GM19397 (cell line): ENCODE data around the gene TRAF1.

Experiments used
- ATAC-seq: cut with Tn5 transposase; IDR thresholded peaks from one replicate; pipeline ENCODE4 v1.9.1; 2021; ENCODE audit warnings: mild to moderate bottlenecking, moderate library complexity; ENCODE audit not compliant: unreplicated experiment

The TRAF1 gene

DNA sequence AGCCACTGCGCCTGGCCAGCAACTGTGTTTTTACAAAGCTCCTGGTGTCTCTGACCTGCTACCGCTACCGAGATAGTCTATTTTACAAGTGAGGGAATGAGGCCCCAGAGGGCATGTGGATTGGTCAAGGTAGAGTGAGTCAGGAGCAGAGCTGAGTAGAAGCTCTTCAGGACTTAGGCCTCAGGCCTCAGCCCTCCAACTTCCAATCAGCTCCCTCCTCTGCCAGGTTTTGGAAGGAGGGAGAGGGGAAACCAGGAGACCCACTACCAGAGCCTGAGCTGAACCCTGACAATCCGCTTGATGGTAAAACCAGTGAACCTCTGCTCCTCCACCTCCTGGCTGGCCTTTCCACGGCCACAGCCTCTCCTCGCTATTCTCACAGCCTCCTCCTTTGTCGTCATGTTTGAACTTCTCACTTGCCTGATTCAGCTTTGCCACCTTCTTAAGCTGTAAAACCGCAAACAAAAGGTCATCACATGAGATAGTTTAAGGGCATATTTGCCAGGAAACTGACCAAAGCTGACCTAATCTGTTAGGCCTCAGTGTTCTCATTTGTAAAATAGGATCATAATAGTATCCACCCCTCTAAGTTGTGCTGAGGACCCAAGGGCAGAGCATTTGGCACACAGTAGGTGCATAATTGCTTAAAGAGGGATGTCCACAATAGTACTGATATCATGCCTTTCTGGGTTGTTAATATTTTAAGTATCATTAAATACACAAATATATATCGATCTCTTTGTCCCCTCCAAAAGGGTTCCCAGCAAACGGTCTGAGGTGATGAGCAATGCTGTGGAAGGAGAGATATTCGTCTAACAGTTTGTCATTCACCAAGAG is 1.7 kb downstream of the TRAF1 start:
- no peak for ATAC-seq

DNA sequence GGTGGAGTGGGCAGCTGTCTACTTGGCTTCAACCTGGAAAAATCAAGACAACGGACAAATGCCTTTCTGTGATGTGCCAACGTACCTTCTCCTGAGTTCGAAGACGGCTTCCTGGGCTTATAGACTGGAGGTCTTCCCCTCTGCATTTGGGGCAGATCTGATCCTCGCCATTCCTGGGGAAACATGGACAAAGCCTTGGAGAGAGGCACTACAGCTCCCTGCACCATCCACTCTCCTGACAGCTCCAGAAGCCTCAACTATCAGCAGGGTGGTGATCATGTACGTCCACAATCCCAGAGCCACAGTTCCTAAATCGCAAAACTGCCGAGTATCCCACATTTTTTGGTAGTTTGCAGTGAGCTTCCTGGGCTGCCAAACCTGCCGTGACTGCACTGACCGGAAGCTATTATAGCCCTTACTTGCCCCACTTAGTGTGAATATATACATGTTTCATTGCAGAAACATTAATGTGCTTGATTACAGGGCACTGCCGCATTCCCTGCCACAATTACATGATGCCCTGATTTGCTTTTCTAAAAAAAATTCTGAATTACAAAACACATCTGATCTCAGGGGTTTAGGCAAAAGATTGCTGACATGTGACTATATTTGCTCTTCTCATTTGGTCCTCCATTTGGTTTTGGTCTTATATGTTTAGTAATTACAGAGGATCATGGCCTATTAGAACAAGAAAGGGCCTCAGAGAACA is 2.8 kb downstream of the TRAF1 start:
- ATAC-seq = no peak

DNA sequence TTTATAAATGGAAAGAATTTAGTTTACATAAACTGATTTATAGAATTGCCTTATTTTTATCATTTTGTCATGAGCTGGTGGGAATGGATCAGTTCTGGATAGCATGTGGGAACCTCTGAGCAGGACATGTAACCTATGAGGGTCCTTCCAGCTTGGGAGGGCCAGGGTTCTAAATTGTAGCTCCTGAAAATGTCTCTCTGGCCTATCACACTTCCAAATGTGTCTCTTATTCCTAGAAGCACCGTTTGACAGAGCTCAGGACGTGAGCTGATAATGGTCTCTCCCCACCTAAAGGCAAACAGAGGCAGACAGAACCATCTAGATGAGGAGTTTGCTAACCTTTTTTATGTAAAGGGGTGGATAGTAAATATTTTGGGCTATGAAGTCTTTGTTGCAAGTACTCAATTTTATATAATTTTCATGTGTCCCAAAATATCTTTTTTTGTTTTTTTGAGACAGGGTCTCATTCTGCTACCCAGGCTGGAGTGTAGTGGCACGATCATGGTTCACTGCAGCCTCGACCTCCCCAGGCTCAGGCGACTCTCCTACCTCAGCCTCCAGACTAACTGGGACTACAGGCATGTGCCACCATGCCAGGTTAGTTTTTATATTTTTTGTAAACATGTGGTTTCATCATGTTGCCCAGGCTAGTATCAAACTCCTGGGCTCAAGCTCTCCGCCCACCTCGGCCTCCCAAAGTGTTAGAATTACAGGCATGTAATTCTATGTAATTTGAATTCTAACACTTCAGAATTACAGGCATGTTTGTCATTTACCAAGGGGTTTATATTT is 4.0 kb downstream of the TRAF1 start:
- ATAC-seq = no peak

DNA sequence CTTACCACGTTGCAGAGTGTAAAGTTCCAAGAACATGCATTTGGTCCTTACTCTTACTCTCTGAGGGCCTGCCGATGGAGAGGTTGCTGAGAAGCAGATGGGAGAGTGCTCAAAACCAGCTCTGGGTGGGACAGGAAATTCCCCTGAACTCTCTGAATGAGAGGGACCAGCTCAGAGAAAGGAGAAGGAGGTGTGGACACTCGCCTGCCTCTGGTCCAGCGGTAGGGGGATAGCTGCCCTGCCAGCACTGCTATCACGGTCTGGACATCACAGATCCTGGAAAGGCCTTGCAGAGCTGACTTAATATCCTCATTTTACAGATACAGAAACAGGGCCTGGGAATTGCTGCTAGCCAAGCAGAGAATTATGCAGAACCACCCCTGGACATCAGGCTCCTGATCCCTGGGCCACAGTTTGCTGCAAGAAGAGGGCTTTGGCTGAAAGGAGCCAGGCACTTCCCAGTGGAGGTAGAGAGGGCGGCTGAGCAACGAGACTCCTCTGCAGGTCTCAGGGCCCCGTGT is 4.9 kb downstream of the TRAF1 start:
- no peak for ATAC-seq

DNA sequence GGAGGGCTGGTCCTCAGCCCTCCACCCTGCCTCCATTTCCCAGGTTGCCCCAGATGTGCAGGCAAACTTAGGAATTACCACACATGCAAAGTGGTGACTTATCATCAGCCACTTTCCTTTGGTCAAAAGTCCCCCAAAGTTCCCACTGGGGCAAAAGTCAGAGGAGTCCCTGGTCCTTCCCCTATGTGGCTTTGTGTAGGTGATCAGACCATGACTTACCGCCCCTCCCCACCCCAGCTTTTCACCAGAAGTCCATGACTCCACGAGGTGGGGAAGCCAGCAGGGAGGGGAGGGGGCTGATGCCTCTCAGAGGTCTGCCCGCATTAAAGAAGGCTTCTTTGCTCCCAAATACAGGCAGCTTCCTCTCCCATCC is 5.8 kb downstream of the TRAF1 start:
- ATAC-seq = no peak

DNA sequence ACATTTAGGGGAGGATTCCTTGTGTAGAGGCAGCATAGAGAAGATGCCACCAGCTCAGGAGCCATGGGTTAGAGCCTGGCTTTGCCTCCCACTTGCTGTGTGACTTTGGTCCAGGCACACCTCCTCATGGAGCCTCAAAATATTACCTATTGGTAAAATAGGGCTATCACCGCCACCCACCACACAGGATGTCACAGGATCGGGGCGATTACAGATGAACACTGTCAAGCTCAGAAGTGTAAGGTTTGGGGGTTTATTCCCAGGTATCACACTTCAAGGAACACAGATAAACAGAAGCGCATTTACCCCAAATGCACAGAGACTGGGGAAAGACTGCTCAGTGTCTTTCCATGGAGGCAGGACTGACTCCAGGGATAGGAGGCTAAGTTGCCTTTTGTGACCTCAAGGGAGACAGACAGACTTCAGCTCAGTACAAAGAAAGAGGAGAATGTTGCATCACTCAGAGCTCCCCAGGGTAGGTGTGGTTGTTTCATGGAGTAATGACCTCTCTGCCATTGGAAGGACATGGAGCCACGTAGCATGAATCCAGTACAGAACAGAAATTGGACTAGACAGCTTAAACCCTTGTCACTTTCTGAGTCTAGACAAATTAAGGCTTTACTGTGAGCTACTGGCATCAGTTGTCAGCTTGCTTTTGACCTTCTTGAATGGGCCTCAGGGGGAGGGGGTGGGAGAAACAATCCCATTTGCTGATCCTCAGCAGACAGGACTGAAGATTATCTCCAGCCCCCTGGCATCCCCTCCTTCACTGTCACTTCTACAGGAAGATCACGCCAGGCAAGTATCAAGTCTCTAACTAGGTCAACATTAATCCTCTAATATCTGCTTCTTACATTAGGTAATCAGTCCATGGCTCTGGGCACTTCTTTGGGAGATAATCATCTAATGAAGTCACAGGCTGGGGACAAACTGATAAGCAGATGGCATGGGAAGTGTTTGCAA is 6.5 kb downstream of the TRAF1 start:
- no peak for ATAC-seq

DNA sequence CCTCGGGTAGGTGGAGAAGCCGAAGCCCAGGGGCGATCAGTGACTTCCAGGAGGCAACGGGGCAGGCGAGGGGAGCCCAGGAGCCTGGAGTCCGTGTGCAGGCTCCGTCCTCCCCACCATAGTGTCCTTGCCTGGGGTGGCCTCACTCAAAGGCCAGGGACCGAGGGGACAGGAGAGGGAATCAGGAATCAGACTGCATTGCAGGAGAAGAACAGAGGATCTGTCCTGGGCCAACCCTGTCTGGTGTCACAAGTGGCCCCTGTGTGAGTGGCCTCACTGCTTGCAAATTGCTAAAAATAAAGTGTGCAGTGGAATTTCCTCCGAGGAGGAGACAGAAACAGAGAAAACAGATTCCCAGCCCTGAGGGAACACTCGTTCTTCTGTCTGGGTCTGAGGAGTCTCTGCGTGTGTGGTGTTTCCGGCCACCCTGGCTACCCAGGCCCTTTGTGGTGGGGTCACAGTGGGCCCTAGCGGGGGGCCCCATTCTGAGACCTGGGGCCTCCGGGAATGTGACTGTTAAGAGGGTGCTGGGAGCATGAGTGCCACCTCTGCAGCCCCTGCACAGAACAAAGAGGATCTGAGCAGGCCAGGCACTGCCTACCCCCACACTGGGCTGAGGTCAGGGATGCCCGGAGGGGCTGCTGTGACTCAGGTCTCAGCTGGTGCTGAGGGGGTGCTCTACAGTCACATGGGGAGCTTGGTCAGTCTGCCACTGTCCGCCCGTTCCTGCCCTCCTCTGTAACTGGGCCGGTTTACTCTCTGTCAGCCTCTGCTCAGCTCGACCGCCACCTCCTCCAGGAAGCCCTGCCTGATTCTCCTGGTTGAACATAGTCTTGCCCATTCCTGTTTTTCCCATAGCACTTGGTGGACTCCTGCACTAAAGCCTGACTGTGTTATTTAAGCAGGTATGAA is 7.4 kb downstream of the TRAF1 start:
- ATAC-seq = no peak

DNA sequence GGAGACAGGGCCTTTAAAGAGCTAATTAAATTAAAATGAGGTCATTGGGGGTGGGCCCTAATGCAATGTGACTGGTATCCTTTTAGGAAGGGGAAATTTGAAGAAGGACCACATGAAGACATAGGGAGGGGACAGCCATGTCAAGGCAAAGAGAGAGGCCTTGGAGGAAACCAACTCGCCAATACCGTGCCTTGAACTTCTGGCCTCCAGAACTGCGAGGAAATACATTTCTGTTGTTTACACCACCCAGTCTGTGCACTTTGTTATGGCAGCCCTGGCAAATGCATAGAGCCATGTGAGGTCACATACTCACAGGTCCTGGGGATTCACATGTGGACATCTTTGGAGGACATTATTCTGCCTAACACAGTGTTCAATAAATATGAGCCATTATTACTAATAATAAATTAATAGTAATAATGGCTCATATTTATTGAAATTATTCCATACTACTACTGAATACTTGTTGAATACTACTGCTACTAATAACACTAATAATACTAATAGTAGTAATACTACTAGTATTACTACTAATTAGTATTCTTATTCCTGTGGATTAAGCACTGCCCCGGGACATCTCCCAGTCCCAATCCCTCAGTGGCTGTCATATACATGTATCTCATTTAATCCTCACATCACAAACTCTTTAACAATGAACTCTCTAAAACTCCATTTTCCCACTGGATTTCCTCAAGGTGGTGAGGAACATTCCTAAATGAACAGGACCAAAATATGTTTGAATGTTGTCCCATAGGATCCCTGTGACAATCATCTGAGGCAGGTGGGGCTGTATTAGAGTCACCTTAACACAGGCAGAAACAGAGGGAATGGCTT is 8.4 kb downstream of the TRAF1 start:
- no peak for ATAC-seq

DNA sequence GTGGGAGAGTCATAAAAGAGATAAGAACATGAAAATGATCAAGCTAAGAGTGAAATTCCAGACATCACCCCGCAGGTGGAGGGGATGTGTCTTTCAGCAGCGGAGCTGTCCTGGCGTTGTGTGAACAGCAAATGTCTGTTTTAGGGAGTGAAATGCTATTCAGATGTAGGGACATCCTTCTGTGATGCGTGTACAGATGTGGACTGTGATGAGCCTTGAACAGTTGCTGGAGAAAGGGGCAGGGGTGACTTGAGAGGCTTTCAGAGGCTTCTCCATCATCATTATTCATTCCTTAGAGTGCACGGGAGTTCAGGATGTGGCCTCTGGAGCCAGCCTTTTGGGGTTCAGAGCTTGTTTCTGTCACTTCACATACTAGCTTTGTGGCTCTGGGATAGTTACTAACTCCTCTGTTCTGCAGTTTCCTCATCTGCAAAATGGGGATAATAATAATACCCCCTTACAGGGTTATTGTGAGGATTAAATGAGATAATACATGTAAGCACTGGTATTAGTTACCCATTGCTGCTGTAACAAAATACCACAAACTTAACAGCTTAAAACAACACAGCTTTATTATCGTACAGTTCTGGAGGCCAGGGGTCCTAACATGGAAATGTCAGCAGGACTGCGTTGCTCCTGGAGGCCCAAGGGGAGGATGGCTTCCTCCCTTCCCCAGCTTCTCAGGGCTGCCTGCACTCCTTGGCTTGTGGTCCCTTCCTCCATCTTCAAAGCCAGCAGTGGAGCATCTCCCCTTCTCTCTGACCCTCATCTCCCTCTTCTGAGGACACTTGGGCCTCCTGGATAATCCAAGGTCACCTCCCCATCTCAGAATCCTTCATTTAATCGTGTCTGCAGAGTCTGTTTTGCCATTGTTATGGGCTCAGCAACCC is 9.4 kb downstream of the TRAF1 start:
- ATAC-seq = no peak

DNA sequence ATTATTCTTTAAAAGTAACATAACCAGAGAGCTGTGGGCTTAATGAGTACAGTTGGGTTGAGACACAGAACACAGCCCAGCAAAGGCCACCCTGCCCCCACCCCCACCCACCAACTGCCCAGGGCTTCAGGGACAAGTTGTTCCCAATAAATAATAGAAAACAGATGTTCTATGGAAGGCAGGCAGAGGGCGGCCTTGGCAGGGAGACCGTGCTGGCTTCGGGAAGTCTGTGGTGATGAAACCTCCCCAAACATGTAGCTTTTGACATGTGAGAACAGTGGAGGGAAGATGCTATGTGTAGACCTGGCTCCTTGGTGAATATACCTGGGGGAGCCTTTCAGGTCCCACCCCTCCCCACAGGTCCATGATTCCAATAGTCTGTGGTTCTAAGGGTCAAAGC is 10.0 kb downstream of the TRAF1 start:
- no peak for ATAC-seq

DNA sequence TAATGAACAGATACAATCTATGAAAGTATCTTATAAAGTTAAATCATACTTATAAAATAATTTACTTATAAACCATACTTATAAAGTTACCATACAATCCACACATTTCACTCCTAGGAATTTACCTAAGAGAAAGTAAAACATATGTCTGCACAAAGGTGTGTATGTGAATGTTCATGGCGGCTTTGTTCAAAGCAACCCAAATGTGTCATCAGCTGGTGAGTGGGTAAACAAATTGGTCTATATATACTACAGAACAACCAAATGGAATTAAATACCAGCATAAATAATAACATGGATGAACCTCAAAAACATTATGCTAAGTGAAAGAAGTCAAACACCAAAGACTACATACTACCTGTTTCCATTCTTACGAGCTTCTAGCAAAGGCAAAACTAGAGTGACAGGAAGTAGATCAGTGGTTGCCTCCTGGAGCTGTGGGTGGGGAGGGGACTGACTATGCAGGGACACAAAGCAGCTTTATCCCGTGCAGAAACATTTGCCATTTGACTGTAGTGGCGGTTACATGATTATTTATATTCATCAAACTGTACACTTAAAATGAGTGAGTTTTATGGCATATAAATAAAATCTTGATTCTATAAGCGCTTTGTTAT is 10.6 kb downstream of the TRAF1 start:
- no peak for ATAC-seq

DNA sequence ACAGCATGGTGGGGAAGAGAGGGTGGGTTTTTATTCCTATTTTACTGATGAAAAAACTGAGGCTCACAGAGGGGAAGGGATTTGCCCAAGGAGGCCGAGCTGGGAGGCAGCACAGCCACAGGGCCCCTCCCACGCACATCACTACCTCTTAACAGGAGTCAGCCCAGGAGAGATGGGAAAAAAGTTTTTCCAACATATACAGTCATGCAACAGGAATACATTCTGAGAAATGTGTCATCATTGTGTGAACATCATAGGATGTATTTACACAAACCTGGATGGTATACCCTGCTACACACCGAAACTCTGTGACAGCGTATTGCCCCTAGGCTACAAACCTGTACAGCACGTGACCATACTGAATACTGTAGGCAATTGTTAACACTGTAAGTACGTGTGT is 11.6 kb downstream of the TRAF1 start:
- no peak for ATAC-seq

DNA sequence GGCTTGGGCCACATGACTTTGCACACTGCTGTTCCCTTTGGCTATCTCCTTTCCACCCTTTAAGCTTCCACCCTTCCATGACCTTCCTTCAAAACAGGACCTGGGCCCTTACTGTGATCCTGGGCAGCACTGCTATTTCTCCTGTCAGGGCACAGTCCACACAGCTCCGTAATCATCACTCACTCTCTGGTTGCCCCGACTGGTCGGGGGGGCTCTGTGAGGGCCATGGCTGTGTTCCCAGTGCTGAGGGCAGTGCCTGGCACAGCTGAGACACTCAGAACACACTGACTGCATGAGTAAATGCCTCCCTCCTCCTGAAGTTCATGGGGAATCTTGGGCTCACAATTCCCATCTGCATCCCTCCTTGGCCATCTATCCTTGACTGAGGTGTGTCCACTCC is 12.2 kb downstream of the TRAF1 start:
- ATAC-seq = no peak

DNA sequence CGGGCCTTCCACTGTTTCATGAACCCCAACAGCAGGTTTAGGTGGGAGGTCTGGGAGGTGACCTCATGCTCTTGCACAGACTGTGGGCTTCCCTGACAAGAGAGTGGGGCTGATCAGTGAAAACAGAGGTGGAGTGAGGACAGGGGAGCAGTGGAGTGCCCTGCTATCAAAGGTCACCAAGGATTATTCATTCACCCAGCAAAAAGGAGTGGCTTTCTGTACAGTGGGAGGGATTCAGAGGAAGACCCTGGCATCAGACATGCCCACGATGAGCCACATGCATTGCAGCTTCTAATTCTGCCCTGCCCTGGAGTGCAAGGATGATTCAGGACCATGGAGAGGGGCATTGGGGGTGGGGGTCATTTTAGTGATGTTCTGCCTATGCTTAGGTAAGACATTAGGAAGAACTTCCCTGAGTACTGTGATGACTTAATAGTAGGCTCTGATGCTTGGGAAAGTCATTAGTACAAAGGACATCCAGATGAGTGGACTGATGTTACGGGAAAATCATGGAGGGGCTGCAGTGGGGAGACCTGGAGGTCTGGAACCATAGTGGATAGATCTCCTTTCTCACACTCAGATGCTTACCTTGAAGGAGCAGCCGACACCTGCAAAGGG is 12.8 kb downstream of the TRAF1 start:
- ATAC-seq = no peak

DNA sequence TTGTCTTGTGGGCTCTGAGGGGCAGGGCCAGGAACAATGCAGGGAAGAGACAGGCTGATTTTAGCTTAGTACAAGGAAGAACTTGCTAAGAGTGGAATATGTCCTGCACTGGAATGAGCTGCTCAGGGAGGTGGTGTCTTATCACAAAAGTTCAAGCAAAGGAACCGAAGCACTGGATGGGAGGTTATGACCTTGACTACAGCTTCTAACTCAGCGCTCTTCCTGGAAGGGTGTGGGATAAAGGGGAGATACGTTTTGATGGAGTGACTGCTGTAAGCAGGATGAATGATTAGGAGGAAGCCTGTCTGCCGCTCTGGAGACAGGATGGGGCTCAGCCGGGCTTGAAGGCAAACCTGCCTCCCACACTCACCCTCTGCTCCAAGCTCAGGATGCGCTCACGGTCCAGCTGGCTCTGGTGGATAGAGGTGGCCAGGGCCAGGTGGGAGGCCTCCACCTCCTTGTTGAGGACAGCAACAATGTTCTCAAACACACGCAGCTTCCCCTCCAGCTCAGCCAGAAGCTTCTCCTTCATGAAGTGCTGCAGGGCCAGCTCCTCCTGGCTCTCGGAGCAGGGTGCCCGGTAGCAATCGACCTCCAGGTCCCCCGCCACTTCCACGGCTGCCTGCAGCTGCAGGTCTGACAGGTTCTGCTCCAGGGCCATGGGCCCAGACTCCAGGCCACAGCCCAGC is 13.5 kb downstream of the TRAF1 start:
- no peak for ATAC-seq

DNA sequence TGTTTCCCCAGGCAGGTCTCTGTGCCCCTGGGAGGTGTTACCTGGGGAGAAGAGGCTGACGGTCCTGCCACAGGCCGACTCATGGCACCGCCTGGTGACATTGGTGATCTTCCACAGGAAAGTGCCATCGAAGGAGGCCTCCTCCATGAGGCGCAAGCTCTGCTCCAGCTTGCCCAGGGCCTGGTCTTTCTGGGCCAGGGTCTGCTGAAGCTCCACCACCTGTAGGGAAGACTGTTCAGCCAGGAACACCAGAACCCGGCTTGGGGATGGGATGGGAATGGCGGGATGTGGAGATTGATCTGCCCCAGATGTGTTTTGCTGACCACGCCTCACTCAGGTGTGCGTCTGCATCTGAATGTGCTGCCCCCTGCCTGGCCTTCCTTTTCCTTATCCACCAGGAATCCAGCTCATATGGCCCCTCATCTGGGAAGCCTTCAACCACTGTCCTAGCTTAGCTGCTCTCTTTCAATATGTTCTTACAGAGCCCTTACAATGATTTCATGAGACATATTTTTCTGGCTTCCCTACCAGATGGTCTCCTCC is 15.2 kb downstream of the TRAF1 start:
- ATAC-seq = no peak
